Keratinocyte (primary cell): ENCODE data around the gene ASTN1.

Source experiments
- CTCF ChIP-seq, 3 experiments: IDR thresholded peaks in 1 of 3; conservative IDR thresholded peaks in 1 of 3; optimal IDR thresholded peaks in 1 of 3; 2 replicates in 2 of 3; 3 replicates in 1 of 3; pipeline versions ENCODE3 to v1.5.1; 2011; ENCODE audit warnings: low read length in 3 of 3, mild to moderate bottlenecking in 3 of 3, moderate library complexity in 2 of 3, control low read depth in 1 of 3, inconsistent platforms in 1 of 3; ENCODE audit not compliant: insufficient read depth in 2 of 3; ENCODE audit errors: extremely low read depth in 1 of 3
- EZH2 ChIP-seq: IDR thresholded peaks from one replicate; pipeline ENCODE4 v1.6.1; 2012; ENCODE audit warnings: inconsistent platforms, mild to moderate bottlenecking, low read length, moderate library complexity

- no peak for TF ChIP-seq CTCF (optimal IDR thresholded peaks at IDR 0.05 in 1 of 3, IDR thresholded peaks at IDR 0.05 in 1 of 3, conservative IDR thresholded peaks at IDR 0.05 in 1 of 3; ENCODE audit: extremely low read depth in 1 of 3, insufficient read depth in 2 of 3, low read length in 3 of 3)
- TF ChIP-seq EZH2, result no peak
These were observed 187.7 kb downstream of the ASTN1 start for GRCh38 chr1:176976771-176977170.
